B cell (primary cell): ENCODE measurements around the gene TMEM263. TPM values are rescaled to one million over a fixed set of nuclear protein-coding genes. Genes with fewer than 3 reads are reported as not detected.

Experiments used
- ATAC-seq: fragments of 200-7000 bp; cut with Tn5 transposase; one replicate; pipeline ENCODE4 v1.10.0; 2021; ENCODE audit warnings: low read depth, mild to moderate bottlenecking, moderate number of reproducible peaks, moderate library complexity
- CTCF ChIA-PET: fragments of 350-600 bp; sonication (Branson Sonifier 250); formaldehyde crosslinking; loops from one replicate; lab custom pipeline; 2021; ENCODE audit warnings: antibody characterized with exemption, inconsistent platforms; lab: Charles Lee
- POLR2A ChIA-PET: fragments of 350-600 bp; sonication (Branson Sonifier 250); formaldehyde crosslinking; loops from one replicate; lab custom pipeline; 2021; ENCODE audit warnings: antibody characterized with exemption; lab: Charles Lee
- DNase-seq: peaks from one replicate; pipeline ENCODE4 v3.0.0; 2013
- H2AFZ ChIP-seq: 2 replicates; pipeline ENCODE4 v1.6.1; 2012; ENCODE audit warnings: mild to moderate bottlenecking, low read depth, low read length; ENCODE audit not compliant: insufficient read depth, poor library complexity, severe bottlenecking
- H3K27ac ChIP-seq, 2 donors: 1 replicate in 1 of 2; 2 replicates in 1 of 2; pipeline ENCODE4 v1.5.1; 2012 to 2013; ENCODE audit warnings: low read length in 2 of 2, mild to moderate bottlenecking in 2 of 2, moderate library complexity in 1 of 2
- H3K27me3 ChIP-seq, 4 experiments: fragments of 200-600 bp in 1 of 4; sonication (generic) in 1 of 4; replicated peaks in 1 of 4; 1 replicate in 2 of 4; 2 replicates in 2 of 4; pipeline versions ENCODE4 v1.6.1 to v1.7.0; 2013 to 2016; ENCODE audit warnings: low read length in 3 of 4, mild to moderate bottlenecking in 2 of 4, mixed read lengths in 1 of 4, moderate library complexity in 1 of 4; ENCODE audit not compliant: insufficient read depth in 4 of 4, control insufficient read depth in 3 of 4; ENCODE audit errors: control extremely low read depth in 1 of 4
- H3K36me3 ChIP-seq, 2 experiments: replicated peaks in 1 of 2; 1 replicate in 1 of 2; 2 replicates in 1 of 2; pipeline versions ENCODE4 v1.6.1 to v1.7.1; 2013; ENCODE audit warnings: low read length in 1 of 2; ENCODE audit not compliant: insufficient read depth in 2 of 2, control insufficient read depth in 1 of 2; ENCODE audit errors: control extremely low read depth in 1 of 2, extremely low read depth in 1 of 2
- H3K4me1 ChIP-seq, 2 donors: fragments of 200-600 bp in 1 of 2; sonication (generic) in 1 of 2; 1 replicate in 1 of 2; 2 replicates in 1 of 2; pipeline versions ENCODE4 v1.5.1 to v1.6.1; 2013 to 2017; ENCODE audit warnings: low read length in 2 of 2; ENCODE audit not compliant: control insufficient read depth in 2 of 2, insufficient read depth in 2 of 2
- H3K4me2 ChIP-seq: replicated peaks from 2 replicates; pipeline ENCODE3; 2012; ENCODE audit warnings: mild to moderate bottlenecking, low read depth, low read length; ENCODE audit not compliant: poor library complexity, severe bottlenecking
- H3K4me3 ChIP-seq, 5 experiments: fragments of 200-600 bp in 1 of 5; sonication (generic) in 1 of 5; 1 replicate in 3 of 5; 2 replicates in 2 of 5; pipeline versions ENCODE4 v1.5.1 to v1.7.0; 2011 to 2016; ENCODE audit warnings: low read length in 4 of 5, mild to moderate bottlenecking in 4 of 5, low read depth in 2 of 5, control low read depth in 1 of 5, moderate library complexity in 1 of 5; ENCODE audit not compliant: insufficient read depth in 1 of 5; ENCODE audit errors: control extremely low read depth in 1 of 5, extremely low read depth in 1 of 5
- H3K79me2 ChIP-seq: fragments of 200-600 bp; sonication (generic); one replicate; pipeline ENCODE4 v1.6.0; 2016; ENCODE audit warnings: low read length; ENCODE audit not compliant: control insufficient read depth, insufficient read depth
- H3K9ac ChIP-seq: fragments of 200-600 bp; sonication (generic); 2 replicates; pipeline ENCODE4 v1.6.1; 2017; ENCODE audit warnings: mild to moderate bottlenecking, low read length, moderate library complexity
- H3K9me3 ChIP-seq, 3 donors: one replicate each; pipeline versions ENCODE4 v1.6.1 to v1.7.1; 2013; ENCODE audit warnings: low read length in 2 of 3; ENCODE audit not compliant: control insufficient read depth in 2 of 3, insufficient read depth in 1 of 3; ENCODE audit errors: control extremely low read depth in 1 of 3
- H4K20me1 ChIP-seq: 2 replicates; pipeline ENCODE4 v1.6.0; 2012; ENCODE audit warnings: mild to moderate bottlenecking, low read length; ENCODE audit not compliant: insufficient read depth, control insufficient read depth, poor library complexity, severe bottlenecking
- H3K27ac Mint-ChIP-seq: one replicate; pipeline ENCODE4 v1.8.0; 2021; ENCODE audit warnings: mixed read lengths
- H3K27me3 Mint-ChIP-seq: one replicate; pipeline ENCODE4 v1.8.0; 2021; ENCODE audit warnings: mixed read lengths
- H3K4me1 Mint-ChIP-seq: one replicate; pipeline ENCODE4 v1.8.0; 2021; ENCODE audit warnings: mixed read lengths
- H3K4me3 Mint-ChIP-seq: one replicate; pipeline ENCODE4 v1.8.0; 2021; ENCODE audit warnings: mixed read lengths
- H3K9me3 Mint-ChIP-seq: one replicate; pipeline ENCODE4 v1.8.0; 2022; ENCODE audit warnings: mixed read lengths; ENCODE audit not compliant: insufficient read depth
- CTCF ChIP-seq: fragments of 200-600 bp; IDR thresholded peaks from one replicate; pipeline ENCODE4 v1.8.0; 2022; ENCODE audit warnings: antibody characterized with exemption, mild to moderate bottlenecking
- EZH2 ChIP-seq: IDR thresholded peaks from 2 replicates; pipeline ENCODE4 v1.6.1; 2012; ENCODE audit warnings: borderline replicate concordance, low read depth, mild to moderate bottlenecking, moderate library complexity, low read length; ENCODE audit not compliant: insufficient read depth, poor library complexity, severe bottlenecking
- WGBS: methylation state at CpG from one replicate; pipeline ENCODE4 v1.1.5; 2013; ENCODE audit warnings: missing lambda C conversion rate; ENCODE audit not compliant: insufficient coverage; 5-methylcytosine and 5-hydroxymethylcytosine counted together
- intact Hi-C: fragments of 100-400 bp; cut with micrococcal nuclease; formaldehyde crosslinking; loops from one replicate; pipeline ENCODE4 v1.10.0; 2022
- polyA plus RNA-seq: library from polyadenylated mRNA; depleted of rRNA; stranded (reverse); fragments of >200 nt; gene quantifications from 2 replicates; pipeline ENCODE4 v1.2.3, GENCODE V29; 2012
- total RNA-seq, 2 donors: library from RNA; stranded (reverse); fragments of 120-200 nt in 1 of 2; gene quantifications; 1 replicate in 1 of 2; 2 replicates in 1 of 2; pipeline versions ENCODE4 v1.2.3 to v1.2.4, GENCODE V29; 2013 to 2022

Gene TMEM263
- total and polyA plus RNA-seq, 2 donors (not counting 1 experiment from before 2014, with no cell fraction given) = 4.8 to 23.5 TPM

GRCh38 chr12:106954462-106955376 lies 988 bp upstream of the TMEM263 start:
- Histone ChIP-seq H3K27me3 (no peaks in the 10 kb centered on the region), H4K20me1 (peaks cover 8% of the 10 kb centered on the region), H3K4me1 (peaks cover 9 to 12% of the 10 kb centered on the region in 2 donors), H2AFZ (peak overlapping the region; percentile 94), H3K79me2 (peaks cover 8% of the 10 kb centered on the region), H3K9ac (peak overlapping the region; percentile 93), H3K36me3 (no peaks in the 10 kb centered on the region), H3K4me2 (peak overlapping the region; percentile 92), H3K27ac (peak overlapping the region; percentile 49 to 57), H3K4me3 (peak overlapping the region in 4 of 5 experiments; percentile 67 to 89 (median 81)), H3K9me3 (peaks cover 0 to under 1% (median 0%) of the 10 kb centered on the region in 3 donors)
- DNase-seq (no peak), ATAC-seq (no peak)
- POLR2A ChIA-PET = interaction anchor here (1.4 kb wide), 1 partner anchor 653 kb away, joined by 3 read pairs; no protein-coding TSS in a partner anchor
- no peak for TF ChIP-seq EZH2
- TF ChIP-seq CTCF = no peak
- Mint-ChIP-seq H3K4me1 (peaks cover 20% of the 10 kb centered on the region), H3K4me3 (peak overlapping the region; percentile 99), H3K9me3 (peaks cover 3% of the 10 kb centered on the region), H3K27me3 (no peaks in the 10 kb centered on the region), H3K27ac (peak overlapping the region; percentile 86)
- CTCF ChIA-PET = interaction anchor here (0.6 to 1.7 kb wide), 5 partner anchors 41 to 597 kb away, joined by 3 to 8 read pairs (median 4); no protein-coding TSS in a partner anchor
- intact Hi-C loops = loop anchor here (1.0 kb wide), 3 partner anchors 33 to 652 kb away; partner anchors contain the start of genes CRY1, MTERF2 and TCP11L2
- 70% methylated on average over 26 of the region's 36 CpGs for WGBS
